GM12878 (cell line): ENCODE measurements around the gene PRRT4. TPM values are rescaled to one million over a fixed set of nuclear protein-coding genes. Genes with fewer than 3 reads are reported as not detected.

Experiments used
- ATAC-seq: fragments of 200-7000 bp; cut with Tn5 transposase; 3 replicates; pipeline ENCODE4 v1.9.1; 2020; ENCODE audit warnings: mild to moderate bottlenecking, moderate library complexity
- BruUV-seq: library from RNA; stranded (reverse); fragments of 400-500 nt; replicated peaks from 2 replicates; lab custom pipeline; 2021; lab: Mats Ljungman, UMichigan
- CTCF ChIA-PET: fragments of 300-600 bp; sonication (Branson Sonifier 250); formaldehyde crosslinking; extraction: SDS; loops from one replicate; lab custom pipeline; 2021; ENCODE audit warnings: inconsistent platforms; lab: Yijun Ruan, JAX
- POLR2A ChIA-PET: fragments of 350-600 bp; formaldehyde crosslinking; extraction: SDS; loops from one replicate; lab custom pipeline; 2021; ENCODE audit warnings: inconsistent platforms; lab: Charles Lee
- RAD21 ChIA-PET: fragments of 300-600 bp; sonication (Branson Sonifier 250); formaldehyde crosslinking; loops from one replicate; lab custom pipeline; 2023; ENCODE audit warnings: antibody characterized with exemption; ENCODE audit not compliant: unreplicated experiment; lab: Charles Lee
- SMC1A ChIA-PET: fragments of 300-600 bp; sonication (Branson Sonifier 250); formaldehyde crosslinking; loops from one replicate; lab custom pipeline; 2023; ENCODE audit not compliant: unreplicated experiment, uncharacterized antibody; lab: Charles Lee
- DNase-seq: peaks from one replicate; pipeline ENCODE4 v3.0.0-alpha.2; 2011; ENCODE audit warnings: low read depth, low spot score
- FAIRE-seq: peaks from 3 replicates; lab custom pipeline; 2011; peaks lifted over from hg19 to GRCh38; lab: Jason Lieb, UNC
- H2AFZ ChIP-seq: 2 replicates; pipeline ENCODE4 v1.6.0; 2011; ENCODE audit warnings: low read depth, low read length, control low read depth; ENCODE audit not compliant: control insufficient read depth
- H3K27ac ChIP-seq: 2 replicates; pipeline ENCODE4 v1.5.1; 2011; ENCODE audit warnings: control low read depth; ENCODE audit not compliant: control insufficient read depth, insufficient read depth
- H3K27me3 ChIP-seq, 2 experiments: replicated peaks in 1 of 2; 2 replicates each; pipeline versions ENCODE4 v1.6.0 to v1.6.1; 2011; ENCODE audit warnings: low read length in 1 of 2; ENCODE audit not compliant: control insufficient read depth in 2 of 2, insufficient read depth in 2 of 2
- H3K36me3 ChIP-seq, 2 experiments: 2 replicates each; pipeline ENCODE4 v1.5.1; 2011; ENCODE audit warnings: low read length in 1 of 2; ENCODE audit not compliant: control insufficient read depth in 2 of 2, insufficient read depth in 2 of 2
- H3K4me1 ChIP-seq: 2 replicates; pipeline ENCODE4 v1.6.1; 2011; ENCODE audit warnings: mild to moderate bottlenecking, low read length, moderate library complexity, mixed read lengths; ENCODE audit not compliant: control insufficient read depth, insufficient read depth
- H3K4me2 ChIP-seq: 2 replicates; pipeline ENCODE4 v1.6.0; 2011; ENCODE audit warnings: control low read depth; ENCODE audit not compliant: control insufficient read depth, insufficient read depth
- H3K4me3 ChIP-seq: fragments of 200-600 bp; sonication (generic); 2 replicates; pipeline ENCODE4 v1.5.1; 2016
- H3K79me2 ChIP-seq: 2 replicates; pipeline ENCODE4 v1.6.0; 2011; ENCODE audit warnings: low read length; ENCODE audit not compliant: control insufficient read depth, insufficient read depth
- H3K9ac ChIP-seq: 2 replicates; pipeline ENCODE4 v1.8.0; 2011; ENCODE audit warnings: low read length, control low read depth, mixed read lengths; ENCODE audit not compliant: control insufficient read depth, insufficient read depth
- H3K9me3 ChIP-seq: replicated peaks from 3 replicates; pipeline ENCODE4 v1.5.1; 2011; ENCODE audit warnings: mild to moderate bottlenecking, low read length; ENCODE audit not compliant: control insufficient read depth, insufficient read depth
- H4K20me1 ChIP-seq: 2 replicates; pipeline ENCODE4 v1.6.0; 2011; ENCODE audit not compliant: control insufficient read depth, insufficient read depth
- ATF7 ChIP-seq: fragments of 450-650 bp; IDR thresholded peaks from 2 replicates; pipeline ENCODE4 v1.6.1; 2016; ENCODE audit warnings: low read depth, mild to moderate bottlenecking
- CEBPB ChIP-seq, 2 experiments: fragments of 150-350 bp in 1 of 2; IDR thresholded peaks; 2 replicates each; pipeline ENCODE4 v1.6.1; 2012 to 2014; ENCODE audit warnings: low read depth in 2 of 2, low read length in 2 of 2, borderline replicate concordance in 1 of 2, inconsistent platforms in 1 of 2
- ETV6 ChIP-seq, 2 experiments: fragments of 450-650 bp in 1 of 2; IDR thresholded peaks in 1 of 2; conservative IDR thresholded peaks in 1 of 2; 2 replicates each; pipeline ENCODE4 v1.6.1; 2014; ENCODE audit warnings: antibody characterized with exemption in 1 of 2, borderline replicate concordance in 1 of 2, low read depth in 1 of 2, mild to moderate bottlenecking in 1 of 2, moderate library complexity in 1 of 2
- MXI1 ChIP-seq: fragments of 150-350 bp; IDR thresholded peaks from 2 replicates; pipeline ENCODE4 v1.6.1; 2011; ENCODE audit warnings: low read depth, mild to moderate bottlenecking, inconsistent platforms, low read length, improper control_type of control experiment
- NBN ChIP-seq: fragments of 450-650 bp; IDR thresholded peaks from 2 replicates; pipeline ENCODE4 v1.6.1; 2016
- NFYA ChIP-seq: IDR thresholded peaks from 2 replicates; pipeline ENCODE4 v1.6.1; 2011; ENCODE audit warnings: low read depth, mild to moderate bottlenecking, low read length, improper control_type of control experiment, borderline replicate concordance
- NFYB ChIP-seq: IDR thresholded peaks from 2 replicates; pipeline ENCODE4 v1.6.1; 2011; ENCODE audit warnings: low read depth, mild to moderate bottlenecking, low read length, improper control_type of control experiment, moderate library complexity; ENCODE audit not compliant: insufficient read depth
- RCOR1 ChIP-seq: conservative IDR thresholded peaks from 2 replicates; pipeline ENCODE4 v1.6.1; 2012; ENCODE audit warnings: low read depth, low read length, improper control_type of control experiment
- RELA ChIP-seq: fragments of 450-650 bp; IDR thresholded peaks from 2 replicates; pipeline ENCODE4 v1.8.0; 2014; ENCODE audit warnings: borderline replicate concordance; ENCODE audit not compliant: partially characterized antibody
- SIN3A ChIP-seq: IDR thresholded peaks from 2 replicates; pipeline ENCODE4 v1.6.1; 2012; ENCODE audit warnings: low read depth, low read length, improper control_type of control experiment
- SMC3 ChIP-seq: IDR thresholded peaks from 2 replicates; pipeline ENCODE4 v1.6.1; 2011; ENCODE audit warnings: low read length, improper control_type of control experiment, borderline replicate concordance
- SPI1 ChIP-seq: IDR thresholded peaks from 2 replicates; pipeline ENCODE4 v1.6.1; 2011; ENCODE audit warnings: low read depth, mild to moderate bottlenecking, low read length, moderate library complexity, borderline replicate concordance; ENCODE audit not compliant: insufficient read depth
- SREBF2 ChIP-seq: IDR thresholded peaks from 2 replicates; pipeline ENCODE4 v1.6.1; 2012; ENCODE audit warnings: mild to moderate bottlenecking, low read length
- WRNIP1 ChIP-seq: IDR thresholded peaks from 2 replicates; pipeline ENCODE4 v1.6.1; 2011; ENCODE audit warnings: low read depth, low read length, improper control_type of control experiment, borderline replicate concordance
- WGBS: methylation state at CpG from one replicate; pipeline ENCODE4 v1.1.6; 2016; ENCODE audit warnings: low lambda C conversion rate; ENCODE audit not compliant: insufficient replicate concordance, insufficient coverage; ENCODE audit errors: missing lambda C conversion rate; 5-methylcytosine and 5-hydroxymethylcytosine counted together
- in situ Hi-C: fragments of 300-500 bp; cut with MboI; formaldehyde crosslinking; loops from 9 replicates; pipeline ENCODE4 v1.14.3; 2018; ENCODE audit warnings: mixed read lengths
- intact Hi-C: fragments of 100-400 bp; cut with micrococcal nuclease; formaldehyde crosslinking; loops from one replicate; pipeline ENCODE4 v1.14.2; 2022; ENCODE audit not compliant: unreplicated experiment
- polyA plus RNA-seq, 11 experiments: library from polyadenylated mRNA; depleted of rRNA in 4 of 11; unstranded in 6 of 11; stranded (reverse) in 5 of 11; fragments of >200 nt; fragmentation: Nextera tagmentation in 4 of 11; fragmentation: Illumina TruSeq in 1 of 11; extraction: Ambion mirVana in 4 of 11; extraction: Trizol in 1 of 11; gene quantifications; 1 replicate in 1 of 11; 2 replicates in 10 of 11; pipeline versions ENCODE4 v1.2.1 to v1.2.3, GENCODE V29; 2011 to 2016; ENCODE audit warnings: inconsistent platforms in 2 of 11, missing spikeins in 2 of 11, low read depth in 1 of 11
- total RNA-seq, 4 experiments: library from RNA; depleted of rRNA in 3 of 4; stranded (reverse); fragments of >200 nt in 3 of 4; fragmentation: Illumina TruSeq in 1 of 4; extraction: Trizol in 1 of 4; gene quantifications; 2 replicates each; pipeline versions ENCODE4 v1.2.1 to v1.2.3, GENCODE V29; 2013 to 2021
- TF ChIP-seq, protein P1 (sequence below): fragments of 450-650 bp; IDR thresholded peaks from 2 replicates; pipeline ENCODE4 v1.6.1; 2017; ENCODE audit warnings: mild to moderate bottlenecking, moderate library complexity
- TF ChIP-seq, protein P2 (sequence below): IDR thresholded peaks from 2 replicates; pipeline ENCODE4 v1.6.1; 2011; ENCODE audit warnings: low read depth, mild to moderate bottlenecking, low read length, moderate library complexity, borderline replicate concordance; ENCODE audit errors: extremely low read depth
- TF ChIP-seq, protein P3 (sequence below): IDR thresholded peaks from 2 replicates; pipeline ENCODE4 v1.6.1; 2012; ENCODE audit warnings: low read depth, low read length, improper control_type of control experiment

PRRT4 gene
- total and polyA plus RNA-seq, 10 of the 15 experiments (the other 5 are each of a cell fraction or from before 2014, with no cell fraction given), result not detected

DNA sequence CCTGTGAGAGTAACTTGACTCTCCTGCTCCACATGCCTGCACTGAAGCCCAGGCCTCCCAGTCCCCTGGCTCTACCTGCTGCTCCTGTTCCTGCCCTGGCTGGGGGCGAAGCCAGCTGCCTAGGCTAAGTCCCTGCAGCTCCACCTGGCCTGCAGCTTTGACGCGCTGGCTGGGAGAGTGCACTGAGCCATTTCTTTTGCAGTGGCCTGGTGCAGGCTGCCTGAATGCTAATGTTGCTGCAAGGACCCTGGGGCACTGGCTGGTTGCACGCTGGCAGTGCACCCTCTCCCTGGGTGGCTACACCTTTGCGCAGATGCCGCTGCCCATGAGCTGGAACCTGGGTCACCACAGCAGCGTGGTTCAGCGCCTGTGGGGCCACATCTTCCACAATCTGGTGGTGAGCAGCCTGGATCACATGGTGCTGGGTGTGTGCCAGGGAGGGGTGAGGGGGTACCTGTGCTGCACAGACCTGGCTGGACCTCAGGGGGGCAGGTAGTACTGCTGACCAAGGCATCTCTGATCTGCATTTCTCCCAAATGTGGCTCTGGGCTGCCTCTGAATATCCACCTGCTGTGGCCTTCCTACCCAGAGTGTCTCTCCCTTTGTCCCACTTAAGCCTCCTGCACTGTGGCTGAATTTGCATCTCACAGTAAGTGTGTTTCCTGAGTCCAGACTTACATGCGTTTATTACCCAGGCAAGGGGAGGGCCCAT is 28.3 kb upstream of the PRRT4 start:
- SMC1A ChIA-PET, result interaction anchor here (1.1 to 1.5 kb wide), 3 partner anchors 8 to 45 kb away, joined by 3 to 4 read pairs (median 3); no protein-coding TSS in a partner anchor
- CTCF ChIA-PET, result interaction anchor here (0.6 to 6.4 kb wide), 8 partner anchors 9 to 486 kb away, joined by 3 to 106 read pairs (median 14); partner anchors contain the start of gene RBM28
- in situ Hi-C loops (no loop called here), intact Hi-C loops (loop anchor here (10.0 kb wide), 1 partner anchor 255 kb away; no protein-coding TSS in a partner anchor)
- H3K4me3 ChIP-seq, result no peak overlapping the region
- no peaks in the 10 kb centered on the region; a peak in 1 of 4 replicates for H3K27me3 ChIP-seq
- RAD21 ChIA-PET, result interaction anchor here (1.8 kb wide), 1 partner anchor 43 kb away, joined by 4 read pairs; no protein-coding TSS in a partner anchor
- POLR2A ChIA-PET, result interaction anchor here (0.7 kb wide), 1 partner anchor 291 kb away, joined by 4 read pairs; no protein-coding TSS in a partner anchor
- no peak overlapping the region for H2AFZ ChIP-seq
- H3K79me2 ChIP-seq, result no peaks in the 10 kb centered on the region
- BruUV-seq, result no TSS peak
- WGBS, result 19% methylated on average over 8 of the region's 9 CpGs
- DNase-seq (no peak), FAIRE-seq (no peak), ATAC-seq (no peak; the same call in 2 of the 3 replicates)
- no peak overlapping the region for H3K9ac ChIP-seq
- no peak overlapping the region for H3K27ac ChIP-seq
- no peaks in the 10 kb centered on the region for H3K4me1 ChIP-seq
- no peaks in the 10 kb centered on the region for H3K9me3 ChIP-seq
- no peak overlapping the region for H3K4me2 ChIP-seq
- peaks cover 0 to 3% of the 10 kb centered on the region in 2 experiments; a peak in 2 of 4 replicates for H3K36me3 ChIP-seq
- no peaks in the 10 kb centered on the region for H4K20me1 ChIP-seq
- no peak for TF ChIP-seq NBN
- TF ChIP-seq, protein P1, sequence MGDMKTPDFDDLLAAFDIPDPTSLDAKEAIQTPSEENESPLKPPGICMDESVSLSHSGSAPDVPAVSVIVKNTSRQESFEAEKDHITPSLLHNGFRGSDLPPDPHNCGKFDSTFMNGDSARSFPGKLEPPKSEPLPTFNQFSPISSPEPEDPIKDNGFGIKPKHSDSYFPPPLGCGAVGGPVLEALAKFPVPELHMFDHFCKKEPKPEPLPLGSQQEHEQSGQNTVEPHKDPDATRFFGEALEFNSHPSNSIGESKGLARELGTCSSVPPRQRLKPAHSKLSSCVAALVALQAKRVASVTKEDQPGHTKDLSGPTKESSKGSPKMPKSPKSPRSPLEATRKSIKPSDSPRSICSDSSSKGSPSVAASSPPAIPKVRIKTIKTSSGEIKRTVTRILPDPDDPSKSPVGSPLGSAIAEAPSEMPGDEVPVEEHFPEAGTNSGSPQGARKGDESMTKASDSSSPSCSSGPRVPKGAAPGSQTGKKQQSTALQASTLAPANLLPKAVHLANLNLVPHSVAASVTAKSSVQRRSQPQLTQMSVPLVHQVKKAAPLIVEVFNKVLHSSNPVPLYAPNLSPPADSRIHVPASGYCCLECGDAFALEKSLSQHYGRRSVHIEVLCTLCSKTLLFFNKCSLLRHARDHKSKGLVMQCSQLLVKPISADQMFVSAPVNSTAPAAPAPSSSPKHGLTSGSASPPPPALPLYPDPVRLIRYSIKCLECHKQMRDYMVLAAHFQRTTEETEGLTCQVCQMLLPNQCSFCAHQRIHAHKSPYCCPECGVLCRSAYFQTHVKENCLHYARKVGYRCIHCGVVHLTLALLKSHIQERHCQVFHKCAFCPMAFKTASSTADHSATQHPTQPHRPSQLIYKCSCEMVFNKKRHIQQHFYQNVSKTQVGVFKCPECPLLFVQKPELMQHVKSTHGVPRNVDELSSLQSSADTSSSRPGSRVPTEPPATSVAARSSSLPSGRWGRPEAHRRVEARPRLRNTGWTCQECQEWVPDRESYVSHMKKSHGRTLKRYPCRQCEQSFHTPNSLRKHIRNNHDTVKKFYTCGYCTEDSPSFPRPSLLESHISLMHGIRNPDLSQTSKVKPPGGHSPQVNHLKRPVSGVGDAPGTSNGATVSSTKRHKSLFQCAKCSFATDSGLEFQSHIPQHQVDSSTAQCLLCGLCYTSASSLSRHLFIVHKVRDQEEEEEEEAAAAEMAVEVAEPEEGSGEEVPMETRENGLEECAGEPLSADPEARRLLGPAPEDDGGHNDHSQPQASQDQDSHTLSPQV, result no peak
- TF ChIP-seq SMC3, result no peak
- TF ChIP-seq, protein P2, sequence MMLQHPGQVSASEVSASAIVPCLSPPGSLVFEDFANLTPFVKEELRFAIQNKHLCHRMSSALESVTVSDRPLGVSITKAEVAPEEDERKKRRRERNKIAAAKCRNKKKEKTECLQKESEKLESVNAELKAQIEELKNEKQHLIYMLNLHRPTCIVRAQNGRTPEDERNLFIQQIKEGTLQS, result no peak
- no peak for TF ChIP-seq SREBF2
- TF ChIP-seq, protein P3, sequence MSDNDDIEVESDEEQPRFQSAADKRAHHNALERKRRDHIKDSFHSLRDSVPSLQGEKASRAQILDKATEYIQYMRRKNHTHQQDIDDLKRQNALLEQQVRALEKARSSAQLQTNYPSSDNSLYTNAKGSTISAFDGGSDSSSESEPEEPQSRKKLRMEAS, result no peak
- TF ChIP-seq NFYB, result no peak
- no peak for TF ChIP-seq ATF7
- TF ChIP-seq RELA, result no peak
- TF ChIP-seq SPI1, result no peak
- TF ChIP-seq RCOR1, result no peak
- no peak for TF ChIP-seq MXI1
- no peak for TF ChIP-seq ETV6 (conservative IDR thresholded peaks at IDR 0.05 in 1 of 2, IDR thresholded peaks at IDR 0.05 in 1 of 2; ENCODE audit: borderline replicate concordance in 1 of 2, low read depth in 1 of 2)
- TF ChIP-seq WRNIP1, result no peak
- TF ChIP-seq CEBPB (IDR thresholded peaks at IDR 0.05; ENCODE audit: borderline replicate concordance in 1 of 2, low read depth in 2 of 2, low read length in 2 of 2), result no peak
- TF ChIP-seq NFYA, result no peak
- TF ChIP-seq SIN3A, result no peak
